Body of pancreas (tissue), 4 donors: ENCODE measurements around the gene HOXB2.

ENCODE experiments used
- CTCF ChIP-seq, 7 experiments: fragments of 450-650 bp in 4 of 7; fragments of 200-600 bp in 3 of 7; sonication (generic) in 3 of 7; IDR thresholded peaks; one replicate each; pipeline ENCODE4 v1.5.1; 2016 to 2019; ENCODE audit warnings: antibody characterized with exemption in 7 of 7
- POLR2A ChIP-seq, 3 donors: fragments of 450-650 bp; IDR thresholded peaks; one replicate each; pipeline ENCODE4 v1.6.1; 2016; ENCODE audit warnings: antibody characterized with exemption in 3 of 3, mild to moderate bottlenecking in 2 of 3

GRCh38 chr17:48559122-48559839 lies 14.4 kb upstream of the HOXB2 start:
- TF ChIP-seq CTCF (IDR thresholded peaks at IDR 0.05) (no peak), POLR2A (IDR thresholded peaks at IDR 0.05) (no peak)
